HepG2 (cell line): Measurements from ENCODE around the gene WBP1. TPM values are rescaled to one million over a fixed set of nuclear protein-coding genes. Genes with fewer than 3 reads are reported as not detected.

ENCODE experiments used
- AKAP8 ChIP-seq: sonication (generic); formaldehyde crosslinking; IDR thresholded peaks from 2 replicates; pipeline ENCODE4 v1.5.1; 2020; ENCODE audit warnings: mild to moderate bottlenecking, missing genetic modification reagents
- ARNTL ChIP-seq: sonication (generic); formaldehyde crosslinking; IDR thresholded peaks from 2 replicates; pipeline ENCODE4 v1.4.0; 2020; ENCODE audit warnings: mild to moderate bottlenecking, missing genetic modification reagents
- HHEX ChIP-seq: IDR thresholded peaks from 2 replicates; pipeline ENCODE4 v1.6.1; 2016; ENCODE audit warnings: control low read depth
- HOXA3 ChIP-seq: sonication (generic); formaldehyde crosslinking; IDR thresholded peaks from 2 replicates; pipeline ENCODE4 v1.5.0; 2020; ENCODE audit warnings: missing genetic modification reagents
- HOXD1 ChIP-seq: sonication (generic); formaldehyde crosslinking; IDR thresholded peaks from 2 replicates; pipeline ENCODE4 v1.5.0; 2020; ENCODE audit warnings: missing genetic modification reagents
- MAZ ChIP-seq, 2 experiments: sonication (generic) in 1 of 2; formaldehyde crosslinking in 1 of 2; IDR thresholded peaks; 2 replicates each; pipeline versions ENCODE4 v1.5.0 to v1.6.1; 2012 to 2020; ENCODE audit warnings: low read depth in 2 of 2, mild to moderate bottlenecking in 2 of 2, borderline replicate concordance in 1 of 2, improper control_type of control experiment in 1 of 2, low read length in 1 of 2, missing genetic modification reagents in 1 of 2, moderate library complexity in 1 of 2
- MED8 ChIP-seq: sonication (generic); formaldehyde crosslinking; IDR thresholded peaks from 2 replicates; pipeline ENCODE4 v1.8.1; 2023; ENCODE audit warnings: mild to moderate bottlenecking, missing genetic modification reagents; ENCODE audit not compliant: insufficient replicate concordance
- NFYB ChIP-seq: sonication (generic); formaldehyde crosslinking; IDR thresholded peaks from 2 replicates; pipeline ENCODE4 v1.4.0; 2020; ENCODE audit warnings: missing genetic modification reagents
- PHF21A ChIP-seq: sonication (generic); formaldehyde crosslinking; IDR thresholded peaks from 2 replicates; pipeline ENCODE4 v1.5.0; 2020; ENCODE audit warnings: mild to moderate bottlenecking, missing genetic modification reagents
- SCMH1 ChIP-seq: sonication (generic); formaldehyde crosslinking; IDR thresholded peaks from 2 replicates; pipeline ENCODE4 v1.9.0; 2021; ENCODE audit warnings: missing genetic modification reagents, mild to moderate bottlenecking, borderline replicate concordance
- SRSF4 ChIP-seq: fragments of 200-400 bp; formaldehyde crosslinking; IDR thresholded peaks from one replicate; pipeline ENCODE4 v1.6.1; 2018; ENCODE audit warnings: mild to moderate bottlenecking, low read depth, low read length, moderate library complexity; ENCODE audit not compliant: poor library complexity, severe bottlenecking
- STAT5B ChIP-seq: sonication (generic); formaldehyde crosslinking; IDR thresholded peaks from 2 replicates; pipeline ENCODE4 v1.4.0; 2020; ENCODE audit warnings: missing genetic modification reagents
- ZMYM4 ChIP-seq: sonication (generic); formaldehyde crosslinking; IDR thresholded peaks from 2 replicates; pipeline ENCODE4 v1.8.1; 2023; ENCODE audit warnings: mild to moderate bottlenecking, missing genetic modification reagents
- ZNF329 ChIP-seq: sonication (generic); formaldehyde crosslinking; IDR thresholded peaks from 2 replicates; pipeline ENCODE4 v1.9.0; 2021; ENCODE audit warnings: low read depth, mild to moderate bottlenecking, missing genetic modification reagents
- ZNF546 ChIP-seq: sonication (generic); formaldehyde crosslinking; conservative IDR thresholded peaks from 2 replicates; pipeline ENCODE4 v1.8.1; 2023; ENCODE audit warnings: mild to moderate bottlenecking, missing genetic modification reagents
- ZNF724P ChIP-seq: sonication (generic); formaldehyde crosslinking; IDR thresholded peaks from 2 replicates; pipeline ENCODE4 v1.8.0; 2022; ENCODE audit warnings: missing genetic modification reagents, borderline replicate concordance
- ZSCAN21 ChIP-seq: sonication (generic); formaldehyde crosslinking; IDR thresholded peaks from 2 replicates; pipeline ENCODE4 v1.8.0; 2022; ENCODE audit warnings: mild to moderate bottlenecking, missing genetic modification reagents, moderate library complexity, borderline replicate concordance
- polyA plus RNA-seq, 8 experiments: library from polyadenylated mRNA; depleted of rRNA in 3 of 8; stranded (reverse) in 7 of 8; unstranded in 1 of 8; fragments of >200 nt; fragmentation: Illumina TruSeq in 4 of 8; extraction: Trizol in 4 of 8; gene quantifications; 2 replicates each; pipeline versions ENCODE4 v1.2.1 to v1.2.3, GENCODE V29; 2011 to 2016; ENCODE audit warnings: low read depth in 4 of 8, missing spikeins in 1 of 8, mixed read lengths in 1 of 8; ENCODE audit not compliant: insufficient read depth in 1 of 8
- total RNA-seq, 5 experiments: library from RNA; depleted of rRNA; stranded (reverse); fragments of >200 nt; fragmentation: Illumina TruSeq; extraction: Trizol; gene quantifications; 2 replicates each; pipeline ENCODE4 v1.2.3, GENCODE V29; 2016; ENCODE audit warnings: low read depth in 1 of 5
- TF ChIP-seq, protein P1 (sequence below): sonication (generic); formaldehyde crosslinking; IDR thresholded peaks from 2 replicates; pipeline ENCODE4 v1.5.0; 2020; ENCODE audit warnings: mild to moderate bottlenecking, missing genetic modification reagents
- TF ChIP-seq, protein P2 (sequence below): sonication (generic); formaldehyde crosslinking; IDR thresholded peaks from 2 replicates; pipeline ENCODE4 v1.4.0; 2020; ENCODE audit warnings: mild to moderate bottlenecking, missing genetic modification reagents
- TF ChIP-seq, protein P3 (sequence below): sonication (generic); formaldehyde crosslinking; IDR thresholded peaks from 2 replicates; pipeline ENCODE4 v1.4.0; 2020; ENCODE audit warnings: mild to moderate bottlenecking, missing genetic modification reagents

Gene WBP1
- total and polyA plus RNA-seq, 2 of the 13 experiments (the other 11 are each of a cell fraction or from before 2014, with no cell fraction given) = 38.8 to 85.7 TPM

DNA sequence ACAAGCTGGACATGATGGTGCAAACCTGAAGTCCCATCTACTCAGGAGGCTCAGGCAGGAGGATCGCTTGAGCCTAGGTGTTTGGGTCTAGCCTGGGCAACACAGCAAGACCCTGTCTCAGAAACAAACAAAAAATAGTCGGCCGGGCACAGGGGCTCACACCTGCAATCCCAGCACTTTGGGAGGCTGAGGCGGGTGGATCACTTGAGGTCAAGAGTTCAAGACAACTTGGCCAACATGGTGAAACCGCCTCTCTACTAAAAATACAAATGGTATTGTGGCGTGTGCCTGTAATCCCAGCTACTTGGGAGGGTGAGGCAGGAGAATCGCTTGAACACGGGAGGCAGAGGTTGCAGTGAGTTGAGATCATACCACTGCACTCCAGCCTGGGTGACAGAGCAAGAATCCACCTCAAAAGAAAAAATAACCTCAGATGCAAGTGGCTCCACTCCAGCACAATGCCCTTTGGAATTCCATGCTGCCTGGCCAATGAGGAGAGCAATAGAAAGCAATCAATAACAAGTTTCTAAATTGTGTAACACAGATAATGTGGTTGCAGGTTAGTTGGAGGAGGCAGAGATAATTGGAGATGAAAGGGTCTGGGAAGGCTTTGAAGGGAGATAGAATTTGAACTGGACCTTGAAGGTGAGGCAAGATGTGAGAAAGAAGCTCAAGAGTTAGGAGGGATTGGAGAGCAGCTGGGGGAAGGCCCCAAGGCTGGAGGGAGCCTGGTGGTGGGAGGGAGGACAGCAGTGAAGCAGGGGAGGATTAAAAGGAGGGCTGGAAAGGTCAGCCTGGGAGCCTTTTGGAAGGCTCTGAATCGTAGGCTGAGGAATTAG is 30.6 kb downstream of the WBP1 start (continued):
- TF ChIP-seq SRSF4 (no peak), SCMH1 (no peak), MED8 (CRISPR knock-in tag) (peak; percentile 57), ZMYM4 (CRISPR knock-in tag) (peak; percentile 66), STAT5B (CRISPR knock-in tag) (no peak), ZSCAN21 (CRISPR knock-in tag) (no peak), HOXD1 (CRISPR knock-in tag) (no peak), PHF21A (CRISPR knock-in tag) (peak; percentile 86; the same call in 1 of the 2 replicates), ZNF329 (CRISPR knock-in tag) (no peak), NFYB (CRISPR knock-in tag) (peak; percentile 69), HOXA3 (CRISPR knock-in tag) (peak; percentile 69), ZNF724P (CRISPR knock-in tag) (no peak), MAZ (IDR thresholded peaks at IDR 0.05; ENCODE audit: borderline replicate concordance, low read depth, low read length) (no peak), MAZ (CRISPR knock-in tag; IDR thresholded peaks at IDR 0.05; ENCODE audit: low read depth) (peak; percentile 65), ARNTL (CRISPR knock-in tag) (peak; percentile 78), AKAP8 (CRISPR knock-in tag) (peak; percentile 39; the same call in 1 of the 2 replicates), ZNF546 (no peak), HHEX (CRISPR knock-in tag) (peak; percentile 74)
- TF ChIP-seq, protein P1, sequence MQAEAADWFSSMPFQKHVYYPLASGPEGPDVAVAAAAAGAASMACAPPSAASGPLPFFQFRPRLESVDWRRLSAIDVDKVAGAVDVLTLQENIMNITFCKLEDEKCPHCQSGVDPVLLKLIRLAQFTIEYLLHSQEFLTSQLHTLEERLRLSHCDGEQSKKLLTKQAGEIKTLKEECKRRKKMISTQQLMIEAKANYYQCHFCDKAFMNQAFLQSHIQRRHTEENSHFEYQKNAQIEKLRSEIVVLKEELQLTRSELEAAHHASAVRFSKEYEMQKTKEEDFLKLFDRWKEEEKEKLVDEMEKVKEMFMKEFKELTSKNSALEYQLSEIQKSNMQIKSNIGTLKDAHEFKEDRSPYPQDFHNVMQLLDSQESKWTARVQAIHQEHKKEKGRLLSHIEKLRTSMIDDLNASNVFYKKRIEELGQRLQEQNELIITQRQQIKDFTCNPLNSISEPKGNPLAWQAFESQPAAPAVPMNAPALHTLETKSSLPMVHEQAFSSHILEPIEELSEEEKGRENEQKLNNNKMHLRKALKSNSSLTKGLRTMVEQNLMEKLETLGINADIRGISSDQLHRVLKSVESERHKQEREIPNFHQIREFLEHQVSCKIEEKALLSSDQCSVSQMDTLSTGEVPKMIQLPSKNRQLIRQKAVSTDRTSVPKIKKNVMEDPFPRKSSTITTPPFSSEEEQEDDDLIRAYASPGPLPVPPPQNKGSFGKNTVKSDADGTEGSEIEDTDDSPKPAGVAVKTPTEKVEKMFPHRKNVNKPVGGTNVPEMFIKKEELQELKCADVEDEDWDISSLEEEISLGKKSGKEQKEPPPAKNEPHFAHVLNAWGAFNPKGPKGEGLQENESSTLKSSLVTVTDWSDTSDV (CRISPR knock-in tag) = no peak
- TF ChIP-seq, protein P2, sequence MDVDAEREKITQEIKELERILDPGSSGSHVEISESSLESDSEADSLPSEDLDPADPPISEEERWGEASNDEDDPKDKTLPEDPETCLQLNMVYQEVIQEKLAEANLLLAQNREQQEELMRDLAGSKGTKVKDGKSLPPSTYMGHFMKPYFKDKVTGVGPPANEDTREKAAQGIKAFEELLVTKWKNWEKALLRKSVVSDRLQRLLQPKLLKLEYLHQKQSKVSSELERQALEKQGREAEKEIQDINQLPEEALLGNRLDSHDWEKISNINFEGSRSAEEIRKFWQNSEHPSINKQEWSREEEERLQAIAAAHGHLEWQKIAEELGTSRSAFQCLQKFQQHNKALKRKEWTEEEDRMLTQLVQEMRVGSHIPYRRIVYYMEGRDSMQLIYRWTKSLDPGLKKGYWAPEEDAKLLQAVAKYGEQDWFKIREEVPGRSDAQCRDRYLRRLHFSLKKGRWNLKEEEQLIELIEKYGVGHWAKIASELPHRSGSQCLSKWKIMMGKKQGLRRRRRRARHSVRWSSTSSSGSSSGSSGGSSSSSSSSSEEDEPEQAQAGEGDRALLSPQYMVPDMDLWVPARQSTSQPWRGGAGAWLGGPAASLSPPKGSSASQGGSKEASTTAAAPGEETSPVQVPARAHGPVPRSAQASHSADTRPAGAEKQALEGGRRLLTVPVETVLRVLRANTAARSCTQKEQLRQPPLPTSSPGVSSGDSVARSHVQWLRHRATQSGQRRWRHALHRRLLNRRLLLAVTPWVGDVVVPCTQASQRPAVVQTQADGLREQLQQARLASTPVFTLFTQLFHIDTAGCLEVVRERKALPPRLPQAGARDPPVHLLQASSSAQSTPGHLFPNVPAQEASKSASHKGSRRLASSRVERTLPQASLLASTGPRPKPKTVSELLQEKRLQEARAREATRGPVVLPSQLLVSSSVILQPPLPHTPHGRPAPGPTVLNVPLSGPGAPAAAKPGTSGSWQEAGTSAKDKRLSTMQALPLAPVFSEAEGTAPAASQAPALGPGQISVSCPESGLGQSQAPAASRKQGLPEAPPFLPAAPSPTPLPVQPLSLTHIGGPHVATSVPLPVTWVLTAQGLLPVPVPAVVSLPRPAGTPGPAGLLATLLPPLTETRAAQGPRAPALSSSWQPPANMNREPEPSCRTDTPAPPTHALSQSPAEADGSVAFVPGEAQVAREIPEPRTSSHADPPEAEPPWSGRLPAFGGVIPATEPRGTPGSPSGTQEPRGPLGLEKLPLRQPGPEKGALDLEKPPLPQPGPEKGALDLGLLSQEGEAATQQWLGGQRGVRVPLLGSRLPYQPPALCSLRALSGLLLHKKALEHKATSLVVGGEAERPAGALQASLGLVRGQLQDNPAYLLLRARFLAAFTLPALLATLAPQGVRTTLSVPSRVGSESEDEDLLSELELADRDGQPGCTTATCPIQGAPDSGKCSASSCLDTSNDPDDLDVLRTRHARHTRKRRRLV (CRISPR knock-in tag) = no peak
- TF ChIP-seq, protein P3, sequence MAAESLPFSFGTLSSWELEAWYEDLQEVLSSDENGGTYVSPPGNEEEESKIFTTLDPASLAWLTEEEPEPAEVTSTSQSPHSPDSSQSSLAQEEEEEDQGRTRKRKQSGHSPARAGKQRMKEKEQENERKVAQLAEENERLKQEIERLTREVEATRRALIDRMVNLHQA (CRISPR knock-in tag) = no peak
